GM23338 (cell line): ENCODE measurements around the gene ESR1. TPM values are rescaled to one million over a fixed set of nuclear protein-coding genes. Genes with fewer than 3 reads are reported as not detected.

Source experiments
- ATAC-seq: fragments of 200-7000 bp; cut with Tn5 transposase; 3 replicates; pipeline ENCODE4 v1.9.1; 2020
- DNase-seq: peaks from one replicate; pipeline ENCODE4 v3.0.0-alpha.2; 2015; ENCODE audit warnings: low spot score
- H2AFZ ChIP-seq: fragments of 200-600 bp; sonication (generic); 2 replicates; pipeline ENCODE4 v1.8.0; 2016; ENCODE audit warnings: antibody characterized with exemption, mild to moderate bottlenecking, moderate library complexity
- H3F3A ChIP-seq: fragments of 200-600 bp; sonication (generic); replicated peaks from 2 replicates; pipeline ENCODE4 v1.8.0; 2017; ENCODE audit warnings: antibody characterized with exemption, mixed run types, low read depth
- H3K27ac ChIP-seq: fragments of 200-600 bp; sonication (generic); 2 replicates; pipeline ENCODE4 v1.6.1; 2016; ENCODE audit warnings: low read depth
- H3K27me3 ChIP-seq: fragments of 200-600 bp; sonication (generic); 2 replicates; pipeline ENCODE4 v1.8.0; 2016; ENCODE audit warnings: mild to moderate bottlenecking, mixed run types, moderate library complexity; ENCODE audit not compliant: insufficient read depth
- H3K36me3 ChIP-seq: fragments of 200-600 bp; sonication (generic); 2 replicates; pipeline ENCODE4 v1.8.0; 2016; ENCODE audit warnings: mild to moderate bottlenecking; ENCODE audit not compliant: insufficient read depth
- H3K4me1 ChIP-seq: fragments of 200-600 bp; sonication (generic); 2 replicates; pipeline ENCODE4 v1.8.0; 2016; ENCODE audit warnings: mild to moderate bottlenecking, moderate library complexity; ENCODE audit not compliant: insufficient read depth
- H3K4me2 ChIP-seq: fragments of 200-600 bp; sonication (generic); 2 replicates; pipeline ENCODE4 v1.7.1; 2017; ENCODE audit warnings: mixed run types
- H3K4me3 ChIP-seq: fragments of 200-600 bp; sonication (generic); 2 replicates; pipeline ENCODE4 v1.6.1; 2016; ENCODE audit warnings: mixed run types
- H3K79me2 ChIP-seq: fragments of 200-600 bp; sonication (generic); replicated peaks from 2 replicates; pipeline ENCODE4 v1.8.0; 2017; ENCODE audit warnings: mild to moderate bottlenecking; ENCODE audit not compliant: insufficient read depth
- H3K9me2 ChIP-seq: fragments of 200-600 bp; sonication (generic); 2 replicates; pipeline ENCODE4 v1.8.0; 2017; ENCODE audit not compliant: insufficient read depth
- H4K20me1 ChIP-seq: fragments of 200-600 bp; sonication (generic); replicated peaks from 2 replicates; pipeline ENCODE4 v1.8.0; 2017; ENCODE audit warnings: mild to moderate bottlenecking; ENCODE audit not compliant: insufficient read depth
- H3K27ac Mint-ChIP-seq: 2 replicates; pipeline ENCODE4 v1.8.0; 2020; ENCODE audit warnings: inconsistent platforms, mild to moderate bottlenecking, moderate library complexity, mixed read lengths
- H3K27me3 Mint-ChIP-seq: 3 replicates; pipeline ENCODE4 v1.8.0; 2022; ENCODE audit warnings: low read depth, mild to moderate bottlenecking, moderate library complexity, mixed read lengths, inconsistent platforms; ENCODE audit not compliant: insufficient read depth, poor library complexity
- H3K36me3 Mint-ChIP-seq: 3 replicates; pipeline ENCODE4 v1.8.0; 2021; ENCODE audit warnings: low read depth, mild to moderate bottlenecking, inconsistent platforms, moderate library complexity, mixed read lengths
- H3K4me1 Mint-ChIP-seq: 3 replicates; pipeline ENCODE4 v1.8.0; 2020; ENCODE audit warnings: mild to moderate bottlenecking, inconsistent platforms, mixed read lengths
- H3K4me3 Mint-ChIP-seq: 3 replicates; pipeline ENCODE4 v1.8.0; 2021; ENCODE audit warnings: moderate library complexity, mild to moderate bottlenecking, inconsistent platforms, mixed read lengths
- H3K9me3 Mint-ChIP-seq: 3 replicates; pipeline ENCODE4 v1.8.0; 2020; ENCODE audit warnings: moderate library complexity, mild to moderate bottlenecking, inconsistent platforms, mixed read lengths
- EZH2 ChIP-seq: fragments of 200-600 bp; sonication (generic); IDR thresholded peaks from one replicate; pipeline ENCODE4 v1.8.0; 2017; ENCODE audit warnings: antibody characterized with exemption, mild to moderate bottlenecking, low read depth; ENCODE audit not compliant: unreplicated experiment
- EZH2phosphoT487 ChIP-seq: fragments of 200-600 bp; sonication (generic); IDR thresholded peaks from one replicate; pipeline ENCODE4 v1.8.1; 2018; ENCODE audit warnings: antibody characterized with exemption; ENCODE audit not compliant: unreplicated experiment
- NANOG ChIP-seq: IDR thresholded peaks from 2 replicates; pipeline ENCODE4 v1.6.1; 2016; ENCODE audit warnings: antibody characterized with exemption, borderline replicate concordance
- POLR2AphosphoS5 ChIP-seq: IDR thresholded peaks from 2 replicates; pipeline ENCODE4 v1.6.1; 2016; ENCODE audit warnings: antibody characterized with exemption, low read depth
- REST ChIP-seq: IDR thresholded peaks from one replicate; pipeline ENCODE4 v1.6.1; 2018; ENCODE audit warnings: antibody characterized with exemption; ENCODE audit not compliant: unreplicated experiment
- STAT1 ChIP-seq: IDR thresholded peaks from one replicate; pipeline ENCODE4 v1.6.1; 2016; ENCODE audit warnings: antibody characterized with exemption; ENCODE audit not compliant: unreplicated experiment
- ZNF114 ChIP-seq: fragments of 250-450 bp; sonication (Bioruptor Pico); IDR thresholded peaks from 2 replicates; pipeline ENCODE4 v1.5.0; 2020; ENCODE audit warnings: mild to moderate bottlenecking, moderate library complexity
- ZNF331 ChIP-seq: fragments of 250-450 bp; sonication (Bioruptor Pico); IDR thresholded peaks from 2 replicates; pipeline ENCODE4 v1.5.0; 2020; ENCODE audit warnings: low read depth, mild to moderate bottlenecking, moderate library complexity
- ZNF462 ChIP-seq: fragments of 250-450 bp; sonication (Bioruptor Pico); IDR thresholded peaks from 2 replicates; pipeline ENCODE4 v1.5.0; 2020; ENCODE audit warnings: mild to moderate bottlenecking, moderate library complexity
- polyA plus RNA-seq: library from polyadenylated mRNA; unstranded; fragments of >200 nt; fragmentation: Nextera tagmentation; extraction: Ambion mirVana; gene quantifications from 2 replicates; pipeline ENCODE4 v1.2.1, GENCODE V29; 2016
- total RNA-seq: library from RNA; depleted of rRNA; stranded (reverse); fragments of >200 nt; shearing (Covaris generic); gene quantifications from 2 replicates; pipeline ENCODE4 v1.2.3, GENCODE V29; 2014
- TF ChIP-seq, protein P1 (sequence below): IDR thresholded peaks from 2 replicates; pipeline ENCODE4 v1.6.1; 2016; ENCODE audit warnings: antibody characterized with exemption
- TF ChIP-seq, protein P2 (sequence below), 2 experiments: fragments of 200-600 bp in 1 of 2; sonication (generic) in 1 of 2; conservative IDR thresholded peaks; 2 replicates each; pipeline versions ENCODE4 v1.5.1 to v1.6.1; 2016 to 2017; ENCODE audit warnings: antibody characterized with exemption in 2 of 2, low read depth in 2 of 2, mild to moderate bottlenecking in 2 of 2, moderate library complexity in 1 of 2

The ESR1 gene
- total and polyA plus RNA-seq, 2 experiments from 2014 or later: 0.94 TPM; not detected in 1

DNA sequence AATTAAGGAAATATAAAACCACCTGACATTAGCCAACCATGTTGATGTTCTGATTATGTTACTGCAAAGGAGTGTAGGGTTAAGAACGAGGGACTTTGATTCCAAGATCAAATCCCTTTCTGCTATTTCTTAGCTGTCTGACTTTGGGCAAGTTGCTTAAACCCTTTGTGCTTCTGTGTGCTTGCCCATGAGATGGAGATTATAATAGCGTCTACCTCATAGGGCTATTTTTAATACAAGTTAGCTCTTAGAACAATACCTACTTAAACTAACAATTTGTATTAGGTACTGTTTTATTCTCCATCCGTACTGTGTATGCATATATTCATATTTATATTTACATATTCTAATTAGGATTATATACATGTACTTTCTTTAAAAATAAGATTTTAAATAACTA lies 263.8 kb downstream of the ESR1 start (continued):
- TF ChIP-seq, protein P1, sequence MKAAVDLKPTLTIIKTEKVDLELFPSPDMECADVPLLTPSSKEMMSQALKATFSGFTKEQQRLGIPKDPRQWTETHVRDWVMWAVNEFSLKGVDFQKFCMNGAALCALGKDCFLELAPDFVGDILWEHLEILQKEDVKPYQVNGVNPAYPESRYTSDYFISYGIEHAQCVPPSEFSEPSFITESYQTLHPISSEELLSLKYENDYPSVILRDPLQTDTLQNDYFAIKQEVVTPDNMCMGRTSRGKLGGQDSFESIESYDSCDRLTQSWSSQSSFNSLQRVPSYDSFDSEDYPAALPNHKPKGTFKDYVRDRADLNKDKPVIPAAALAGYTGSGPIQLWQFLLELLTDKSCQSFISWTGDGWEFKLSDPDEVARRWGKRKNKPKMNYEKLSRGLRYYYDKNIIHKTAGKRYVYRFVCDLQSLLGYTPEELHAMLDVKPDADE: no peak
- TF ChIP-seq STAT1: no peak

DNA sequence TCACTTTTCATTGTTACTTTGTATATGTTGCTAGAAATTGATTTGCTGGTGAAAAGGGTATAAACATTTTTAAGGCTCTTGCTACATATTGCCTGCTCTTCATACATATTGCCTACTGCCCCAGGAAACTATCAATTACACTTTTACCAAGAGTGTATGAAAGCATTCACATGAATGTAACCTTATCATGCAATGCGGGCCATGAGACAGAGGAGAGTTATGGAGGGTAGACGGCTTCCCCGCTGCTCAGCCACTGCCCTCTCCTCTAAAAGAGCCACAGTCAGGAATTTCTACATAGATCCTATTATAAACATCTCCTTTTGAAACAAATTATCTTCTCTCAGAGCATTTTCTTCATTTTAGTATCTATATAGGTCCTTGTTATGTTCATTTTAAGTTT lies 264.4 kb downstream of the ESR1 start:
- Histone ChIP-seq H3K36me3 (peaks cover 6% of the 10 kb centered on the region; the same call in 1 of the 2 replicates), H3K4me1 (no peaks in the 10 kb centered on the region), H4K20me1 (no peaks in the 10 kb centered on the region), H3K4me2 (no peak overlapping the region), H3K9me2 (peaks cover 5% of the 10 kb centered on the region; the same call in 1 of the 2 replicates), H3K79me2 (no peaks in the 10 kb centered on the region), H3K27me3 (no peaks in the 10 kb centered on the region), H3F3A (no peaks in the 10 kb centered on the region), H3K4me3 (no peak overlapping the region), H3K27ac (no peak overlapping the region), H2AFZ (no peak overlapping the region)
- H3K4me3 Mint-ChIP-seq: no peak overlapping the region
- H3K9me3 Mint-ChIP-seq: peaks cover 26% of the 10 kb centered on the region
- no peak overlapping the region for H3K27ac Mint-ChIP-seq
- no peak for DNase-seq
- no peak for ATAC-seq
- H3K36me3 Mint-ChIP-seq: peaks cover 16% of the 10 kb centered on the region
- H3K4me1 Mint-ChIP-seq: no peaks in the 10 kb centered on the region
- H3K27me3 Mint-ChIP-seq: peaks cover 5% of the 10 kb centered on the region
- no peak for TF ChIP-seq ZNF462
- TF ChIP-seq NANOG: no peak
- TF ChIP-seq POLR2AphosphoS5: no peak
- no peak for TF ChIP-seq REST
- TF ChIP-seq EZH2: no peak
- no peak for TF ChIP-seq STAT1
- TF ChIP-seq ZNF331 (CRISPR knock-in tag): no peak
- TF ChIP-seq, protein P2, sequence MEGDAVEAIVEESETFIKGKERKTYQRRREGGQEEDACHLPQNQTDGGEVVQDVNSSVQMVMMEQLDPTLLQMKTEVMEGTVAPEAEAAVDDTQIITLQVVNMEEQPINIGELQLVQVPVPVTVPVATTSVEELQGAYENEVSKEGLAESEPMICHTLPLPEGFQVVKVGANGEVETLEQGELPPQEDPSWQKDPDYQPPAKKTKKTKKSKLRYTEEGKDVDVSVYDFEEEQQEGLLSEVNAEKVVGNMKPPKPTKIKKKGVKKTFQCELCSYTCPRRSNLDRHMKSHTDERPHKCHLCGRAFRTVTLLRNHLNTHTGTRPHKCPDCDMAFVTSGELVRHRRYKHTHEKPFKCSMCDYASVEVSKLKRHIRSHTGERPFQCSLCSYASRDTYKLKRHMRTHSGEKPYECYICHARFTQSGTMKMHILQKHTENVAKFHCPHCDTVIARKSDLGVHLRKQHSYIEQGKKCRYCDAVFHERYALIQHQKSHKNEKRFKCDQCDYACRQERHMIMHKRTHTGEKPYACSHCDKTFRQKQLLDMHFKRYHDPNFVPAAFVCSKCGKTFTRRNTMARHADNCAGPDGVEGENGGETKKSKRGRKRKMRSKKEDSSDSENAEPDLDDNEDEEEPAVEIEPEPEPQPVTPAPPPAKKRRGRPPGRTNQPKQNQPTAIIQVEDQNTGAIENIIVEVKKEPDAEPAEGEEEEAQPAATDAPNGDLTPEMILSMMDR (conservative IDR thresholded peaks at IDR 0.05; ENCODE audit: low read depth in 2 of 2): no peak
- TF ChIP-seq ZNF114 (CRISPR knock-in tag): no peak
- TF ChIP-seq EZH2phosphoT487: no peak
